ENCODE measurements around the gene DZIP1L.

Gene DZIP1L

DNA sequence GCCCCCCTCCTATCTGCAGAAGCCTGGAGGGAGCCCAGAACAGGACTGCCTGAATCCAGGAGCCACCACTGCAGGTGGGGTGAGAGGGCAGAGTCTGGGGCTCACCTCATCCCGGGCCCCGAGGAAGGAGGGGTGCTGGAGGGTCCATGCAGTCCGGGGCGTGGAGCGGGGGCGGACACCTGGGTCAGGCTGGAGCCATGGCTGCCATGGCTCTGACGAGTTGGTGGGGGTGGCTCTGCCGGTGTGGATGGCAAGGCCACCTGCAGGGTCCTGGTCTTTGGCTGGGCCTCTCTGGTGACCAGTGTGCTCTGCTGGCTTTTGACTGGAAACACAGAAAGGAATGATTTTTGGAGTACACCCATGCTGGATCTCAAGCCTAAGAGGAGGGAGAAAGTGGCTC lies 47.4 kb downstream of the DZIP1L start:
- DNase-seq (ENCODE audit: low read depth): no peak

DNA sequence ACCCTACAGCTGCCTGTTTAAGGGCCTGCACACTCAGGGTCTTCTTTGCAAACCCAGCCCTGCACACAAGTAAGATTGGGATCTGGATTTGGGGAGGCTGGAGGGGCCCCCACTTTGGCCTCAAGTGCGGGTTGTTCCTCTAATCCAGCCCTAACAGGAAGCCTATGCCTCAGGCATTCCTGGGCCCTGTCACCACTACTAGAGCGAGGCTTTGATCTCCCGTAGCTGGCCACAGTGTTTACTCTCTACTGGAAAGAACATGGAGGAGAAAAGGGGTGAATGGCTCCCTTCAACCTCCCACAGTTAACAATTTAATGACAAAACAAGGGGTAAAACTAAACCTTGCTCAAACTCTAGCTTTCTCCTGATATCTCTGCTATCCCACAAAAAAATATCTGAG lies 48.4 kb downstream of the DZIP1L start:
- no peak for DNase-seq (ENCODE audit: low read depth)

DNA sequence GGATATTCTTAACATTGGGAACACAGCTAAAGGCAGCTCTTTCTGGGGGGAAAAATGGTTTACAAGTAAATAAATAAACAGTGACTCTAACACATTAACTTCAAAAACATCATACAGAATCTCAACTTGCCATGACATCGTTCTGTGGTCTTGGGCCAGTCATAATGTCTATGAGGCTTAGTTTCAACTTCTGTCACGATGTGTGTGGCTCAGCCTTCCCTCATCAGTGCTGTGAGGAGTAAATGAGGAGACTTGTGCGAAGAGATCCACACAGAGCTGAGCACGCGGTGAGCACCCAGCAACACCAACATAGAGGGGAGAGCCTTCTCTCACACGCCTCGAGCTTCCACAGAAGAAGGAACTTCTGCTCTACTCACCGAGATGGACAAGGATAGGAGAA lies 49.0 kb downstream of the DZIP1L start:
- DNase-seq (ENCODE audit: low read depth): no peak

DNA sequence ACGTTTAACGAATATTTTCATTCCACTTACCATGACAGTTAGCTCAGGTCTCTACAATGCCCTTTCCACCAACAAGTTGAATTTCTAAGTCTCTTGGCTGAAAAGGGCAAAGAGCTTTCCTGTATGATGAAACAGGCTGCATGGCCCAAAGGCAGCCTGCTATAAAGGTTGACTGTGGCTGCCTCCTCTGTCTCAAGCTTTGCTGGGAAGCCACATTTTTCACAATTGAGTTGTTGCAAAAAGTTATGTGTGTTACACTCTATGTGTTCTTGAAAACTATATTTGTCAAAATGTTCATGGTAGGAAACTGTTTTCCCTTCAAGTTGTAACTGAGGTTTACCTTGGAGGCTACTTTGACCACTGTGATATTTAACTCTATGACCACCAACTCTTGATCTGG lies 49.5 kb downstream of the DZIP1L start:
- no peak for DNase-seq (ENCODE audit: low read depth)

DNA sequence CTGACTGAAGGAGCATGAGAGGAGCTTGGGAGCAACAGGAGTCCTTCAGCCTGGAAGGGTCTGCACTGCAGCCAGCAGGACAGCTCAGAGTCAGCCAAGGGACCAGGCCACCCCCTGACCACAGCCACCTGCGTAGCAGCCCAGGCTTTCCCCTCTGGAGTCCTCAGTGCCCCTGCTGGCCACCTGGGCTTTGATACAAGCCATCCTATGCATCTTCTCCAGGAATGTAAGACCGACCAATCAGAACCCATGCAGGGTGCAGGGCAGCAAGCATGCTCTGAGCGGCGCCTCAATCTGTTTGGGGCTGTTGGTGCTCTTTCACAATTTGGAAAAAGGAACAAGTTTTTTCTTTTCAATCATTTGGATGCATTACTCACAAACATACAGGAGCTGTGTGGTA lies 52.0 kb downstream of the DZIP1L start:
- no peak for DNase-seq (ENCODE audit: low read depth)

DNA sequence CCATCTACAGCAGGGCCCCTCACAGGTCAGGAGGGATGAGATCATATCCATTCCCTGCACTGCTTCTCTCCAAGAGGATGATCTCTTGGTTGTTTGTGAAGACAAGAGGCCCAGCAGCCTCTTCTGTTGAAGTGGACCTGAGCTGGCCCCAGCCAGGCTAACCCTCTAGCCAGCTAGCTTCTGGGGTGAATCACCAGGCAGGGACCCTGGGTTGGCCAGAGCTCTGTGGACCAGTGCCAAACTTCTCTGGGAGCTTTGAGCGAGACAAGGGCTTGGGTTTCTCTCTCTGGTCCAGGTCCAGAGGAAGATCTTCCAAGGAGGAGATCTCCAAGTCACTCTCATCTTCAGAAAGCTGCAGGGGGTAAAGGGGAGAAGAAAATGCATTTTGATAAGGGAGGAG lies 52.8 kb downstream of the DZIP1L start:
- DNase-seq (ENCODE audit: low read depth): peak; percentile 43

DNA sequence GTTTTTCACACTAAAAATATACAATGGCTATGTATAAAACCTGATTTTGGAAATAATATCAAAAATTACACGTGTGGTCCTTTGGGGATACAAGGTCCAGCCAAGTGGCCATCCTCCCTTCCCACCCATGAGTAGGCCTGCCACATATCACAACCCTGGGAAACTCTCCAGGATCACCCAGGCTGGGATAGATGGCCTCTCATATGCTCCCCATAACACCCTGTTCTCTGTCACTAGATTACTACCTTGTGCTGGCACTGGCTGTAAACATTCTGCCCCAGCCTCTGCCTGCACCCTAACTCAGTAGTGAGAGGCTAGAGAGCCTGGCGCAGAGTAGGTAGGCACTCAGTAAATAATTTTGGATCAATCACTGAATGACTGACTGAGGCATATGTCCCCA lies 53.4 kb downstream of the DZIP1L start:
- DNase-seq (ENCODE audit: low read depth): no peak

DNA sequence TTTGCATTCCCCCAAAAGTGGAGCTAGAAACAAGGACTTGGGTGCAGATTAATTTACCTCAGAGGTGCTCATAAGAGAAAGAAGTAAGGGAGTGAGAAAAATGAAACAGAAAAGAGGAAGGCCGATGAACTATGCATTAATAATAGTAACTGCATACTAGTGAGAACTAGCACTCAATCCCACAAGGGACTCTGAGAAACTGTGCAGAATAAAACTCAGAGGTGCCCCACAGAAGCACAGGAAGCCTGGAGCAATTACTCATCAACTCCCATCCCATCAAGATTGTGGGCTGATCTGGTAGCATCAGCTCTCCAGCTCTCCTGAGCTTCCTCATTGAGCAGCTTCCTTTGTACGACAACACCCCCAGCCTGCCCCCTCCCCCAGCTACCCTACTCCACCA lies 54.6 kb downstream of the DZIP1L start:
- peak; percentile 29 for DNase-seq (ENCODE audit: low read depth)

DNA sequence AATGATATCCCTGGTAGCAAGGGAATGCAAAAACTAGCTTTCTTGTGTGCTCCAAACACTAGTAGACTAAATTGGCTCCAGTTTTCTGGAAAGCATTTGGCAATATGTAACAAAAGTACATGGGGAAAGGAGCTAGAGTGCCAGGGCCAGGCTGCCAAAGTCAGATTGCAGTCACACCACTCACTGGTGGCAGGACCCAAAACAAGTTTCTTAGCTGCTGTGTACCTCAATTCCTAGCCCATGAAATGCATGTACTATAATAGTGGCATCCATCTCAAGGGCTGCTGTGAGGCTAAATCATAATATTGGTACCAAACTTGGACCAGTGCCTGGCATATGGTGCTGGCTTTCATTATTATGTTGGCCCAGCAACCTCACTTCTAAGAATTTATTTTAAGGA lies 56.1 kb downstream of the DZIP1L start:
- DNase-seq (ENCODE audit: low read depth): no peak

DNA sequence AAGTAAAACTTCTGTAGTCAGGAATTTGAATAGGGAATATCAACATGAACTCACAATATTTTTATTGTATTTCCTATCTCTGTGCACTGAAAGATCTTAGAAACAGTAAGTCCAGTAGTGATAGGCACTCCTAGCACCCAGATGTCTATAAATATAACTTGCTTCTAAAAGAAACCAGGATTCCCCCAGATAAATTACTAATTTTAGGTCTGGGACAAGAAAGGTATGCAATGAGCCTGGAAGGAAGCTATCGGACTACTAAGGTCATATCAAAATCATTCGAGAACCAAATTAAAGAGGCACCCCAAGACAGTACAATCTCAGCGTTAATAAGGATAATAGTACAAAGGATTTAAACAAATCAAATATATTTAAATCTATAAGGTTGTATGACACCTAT lies 58.0 kb downstream of the DZIP1L start:
- DNase-seq (ENCODE audit: low read depth): no peak

DNA sequence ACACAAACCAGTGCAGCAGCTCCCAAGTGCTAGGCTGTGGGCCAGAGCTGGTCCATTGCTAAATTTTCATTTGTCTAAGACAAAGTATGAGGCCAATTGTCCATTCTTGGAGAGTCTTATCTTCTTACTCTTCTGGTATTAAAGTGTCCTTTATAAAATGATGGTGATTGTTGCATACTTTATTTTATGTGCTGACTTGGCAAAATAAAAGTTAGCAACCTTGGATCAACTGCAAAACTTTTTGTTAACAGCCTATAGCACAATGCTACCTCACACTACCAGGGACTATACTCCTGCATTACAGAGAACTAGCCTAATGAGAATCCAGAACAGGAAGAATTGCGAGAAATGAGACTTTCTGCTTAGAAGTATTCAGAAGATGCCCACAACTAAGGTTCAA lies 61.4 kb downstream of the DZIP1L start:
- no peak for DNase-seq (ENCODE audit: low read depth)

DNA sequence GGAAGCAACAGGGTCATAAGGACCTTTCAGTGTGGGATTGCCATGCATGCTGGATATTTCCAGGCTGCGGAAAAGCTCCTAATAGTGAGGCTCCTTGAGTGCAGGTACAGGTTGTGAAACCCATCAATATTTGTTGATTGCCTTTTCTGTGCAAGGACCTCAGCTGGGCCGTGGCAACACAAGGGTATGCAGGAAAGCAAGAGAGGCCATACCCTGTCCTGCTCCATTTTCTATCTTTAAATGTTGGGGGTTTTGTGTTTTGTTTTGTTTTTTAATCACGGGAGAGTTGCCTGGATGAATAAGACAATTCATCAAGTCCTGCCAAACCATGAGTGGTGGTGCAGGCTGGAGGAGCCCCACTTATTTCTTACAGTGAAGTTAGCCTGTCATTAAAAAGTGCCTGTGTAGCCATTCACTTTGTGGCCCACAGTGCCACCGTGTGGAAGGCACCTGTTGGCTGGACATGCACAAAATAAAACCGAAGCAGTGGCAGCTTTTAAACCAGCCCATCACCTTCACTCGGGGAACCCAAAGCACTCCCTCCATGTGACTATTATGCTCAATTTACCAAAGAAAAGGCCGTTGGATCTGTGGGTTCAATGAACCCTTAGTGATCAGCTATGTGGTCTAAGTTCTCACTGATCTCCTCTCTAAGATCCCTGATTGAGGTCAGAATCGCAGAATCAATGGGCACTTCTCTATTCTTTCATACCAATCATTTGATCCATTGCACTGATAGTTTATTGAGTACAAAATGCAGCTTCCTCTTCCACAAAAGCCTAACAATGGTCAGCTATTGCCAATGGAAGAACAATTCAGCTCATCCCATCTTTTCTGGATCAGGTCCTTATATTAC lies 63.2 kb downstream of the DZIP1L start:
- DNase-seq (ENCODE audit: low read depth): peak; percentile 57

DNA sequence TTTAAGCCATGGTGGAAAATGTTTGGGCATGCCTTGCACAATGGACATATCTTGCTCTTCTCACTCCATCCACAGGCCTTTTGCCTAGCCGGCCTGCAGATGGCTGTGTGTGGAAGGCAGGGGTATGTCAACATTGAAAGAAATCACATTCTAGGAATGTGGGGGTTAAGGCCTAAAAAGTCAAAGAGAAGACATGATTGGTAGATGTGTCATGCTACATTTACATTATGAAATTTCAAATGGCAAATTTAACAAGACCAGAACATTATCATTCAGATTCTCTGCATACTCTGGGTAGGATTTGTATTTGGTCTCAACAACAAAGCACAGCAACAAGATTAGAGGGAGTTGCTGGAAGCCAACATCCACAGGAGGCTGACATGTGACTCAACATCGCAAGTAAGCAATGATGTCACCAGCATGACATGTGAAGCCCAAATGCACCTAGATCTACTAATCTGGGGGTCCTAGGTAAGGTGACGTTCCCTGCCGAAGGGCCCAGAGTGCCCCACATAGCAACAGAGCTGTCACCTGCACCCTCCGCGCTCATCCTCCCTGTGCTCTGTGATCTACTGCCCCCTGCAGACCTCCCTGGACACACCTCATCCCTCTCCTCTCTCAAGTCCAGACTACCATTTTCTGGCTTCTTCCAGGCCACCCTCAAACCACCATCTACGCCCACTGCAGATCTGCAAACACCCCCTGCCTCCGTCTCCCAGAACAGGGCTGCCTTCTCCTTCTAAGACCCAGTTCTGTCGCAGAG lies 66.1 kb downstream of the DZIP1L start:
- peak; percentile 60 for DNase-seq (ENCODE audit: low read depth)

DNA sequence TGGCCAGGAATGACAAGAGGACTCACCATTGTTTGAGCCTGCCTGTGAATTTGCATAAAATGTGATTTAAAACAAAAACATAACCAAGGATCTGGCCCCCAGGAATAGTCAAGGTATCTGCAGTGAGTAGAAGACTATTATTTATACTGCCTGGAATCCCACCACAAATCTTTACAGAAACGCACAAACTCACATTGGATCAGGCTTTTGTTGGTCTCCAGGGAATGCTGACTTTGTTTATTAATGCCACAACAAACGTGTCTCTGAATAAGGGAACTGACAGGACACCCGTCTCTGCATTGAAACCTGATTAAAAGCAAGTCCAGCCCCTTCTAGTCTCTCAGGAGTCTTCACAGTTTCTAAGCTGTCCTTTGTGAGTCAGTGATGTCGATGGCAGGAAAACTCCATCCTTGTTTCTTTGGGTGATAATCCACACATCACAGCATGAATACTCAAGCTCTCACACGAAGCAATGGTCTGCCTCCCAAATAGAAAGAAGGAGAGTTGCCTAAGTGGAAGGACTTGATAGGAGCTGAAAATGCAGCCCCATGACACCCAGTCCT lies 67.7 kb downstream of the DZIP1L start:
- DNase-seq (ENCODE audit: low read depth): no peak

DNA sequence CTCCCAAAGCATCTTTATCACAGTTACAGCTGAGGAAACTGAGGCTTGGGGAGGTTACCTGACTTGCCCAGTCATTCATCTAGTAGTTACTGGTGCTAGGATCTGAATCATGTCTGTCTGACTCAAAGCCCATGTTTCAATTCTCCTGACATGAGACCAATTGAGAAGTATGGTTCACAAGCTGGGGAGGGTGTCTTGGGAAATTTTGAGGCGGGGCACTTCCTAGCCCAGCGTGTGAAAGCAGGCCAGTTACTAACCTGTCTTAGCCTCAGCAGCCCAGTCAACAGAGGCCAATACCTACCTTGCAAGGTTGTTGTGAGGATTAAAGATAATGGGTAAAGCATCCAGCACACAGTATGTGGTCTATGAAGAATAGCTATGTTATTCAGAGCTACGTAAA lies 68.5 kb downstream of the DZIP1L start:
- DNase-seq (ENCODE audit: low read depth): peak; percentile 6

DNA sequence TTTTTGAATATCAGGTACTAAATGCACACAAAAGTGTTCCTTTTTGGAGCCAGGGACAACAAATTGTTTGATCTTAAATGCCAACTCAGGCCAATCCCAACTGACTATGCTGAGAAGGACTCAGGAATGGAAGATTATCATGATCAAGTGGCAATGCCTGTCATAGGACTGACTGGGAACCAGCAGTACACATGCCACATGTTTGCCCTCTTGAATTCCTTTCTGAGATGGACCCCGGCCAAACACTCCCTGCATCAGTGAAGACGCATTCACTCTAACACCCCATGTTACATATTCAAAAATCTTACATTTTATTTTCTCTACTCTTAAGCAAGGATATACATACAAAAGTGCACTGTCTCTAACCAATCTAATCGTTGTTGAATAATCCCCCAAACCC lies 69.3 kb downstream of the DZIP1L start:
- DNase-seq (ENCODE audit: low read depth): no peak

DNA sequence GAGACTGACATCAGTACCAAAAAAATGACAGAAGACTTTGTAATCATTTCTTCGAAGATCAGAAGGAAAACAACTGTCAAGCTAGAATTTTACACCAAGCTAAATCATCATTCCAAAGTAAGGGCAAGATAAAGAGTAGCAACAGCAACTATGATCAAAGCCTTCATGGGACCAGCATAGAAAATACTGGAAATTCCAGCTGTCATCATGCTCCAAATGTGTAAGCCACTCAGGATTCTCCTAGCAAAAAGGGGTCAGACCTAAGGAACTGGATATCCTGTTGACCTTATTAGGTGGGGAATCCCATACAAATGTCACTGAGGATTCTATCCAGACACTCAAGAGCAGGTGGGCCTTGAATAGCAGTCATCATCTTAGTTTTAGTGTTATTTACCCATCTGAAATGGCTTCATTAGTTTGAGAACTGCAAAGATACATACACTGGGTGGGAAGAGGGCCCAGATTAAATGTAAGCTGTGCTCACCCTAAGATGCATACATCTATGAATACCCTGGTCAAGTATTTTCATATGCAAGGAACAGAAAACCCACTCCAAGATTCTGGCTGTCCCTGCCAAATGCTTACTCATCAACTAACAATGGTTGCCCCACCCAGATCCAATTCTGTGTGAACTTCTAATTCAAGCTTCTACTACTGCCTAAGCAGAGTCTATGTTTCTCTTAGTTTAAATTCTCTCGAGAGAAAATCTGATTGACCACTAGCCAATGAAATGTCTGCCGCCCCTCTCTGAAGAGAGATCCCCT lies 72.0 kb downstream of the DZIP1L start:
- peak; percentile 84 for DNase-seq (ENCODE audit: low read depth)

DNA sequence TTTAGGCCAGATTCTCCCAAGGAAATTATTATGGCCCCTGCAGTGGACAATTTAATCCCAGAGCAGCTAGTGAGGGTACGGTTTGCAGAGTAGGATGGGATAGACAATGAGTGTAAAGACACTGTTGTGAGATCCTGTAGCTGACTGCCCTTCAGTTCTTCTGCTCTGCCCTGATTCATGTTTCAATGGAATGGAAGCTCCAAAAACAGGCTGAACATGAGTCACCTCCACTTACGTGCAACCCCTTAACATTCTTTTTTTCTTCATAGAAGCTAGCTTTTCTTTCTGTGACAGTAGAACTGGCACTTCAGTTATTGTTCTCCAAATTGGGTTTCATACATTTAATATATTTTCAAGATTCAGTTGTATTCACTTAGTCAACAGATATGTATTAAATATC lies 73.4 kb downstream of the DZIP1L start:
- DNase-seq (ENCODE audit: low read depth): peak; percentile 80

DNA sequence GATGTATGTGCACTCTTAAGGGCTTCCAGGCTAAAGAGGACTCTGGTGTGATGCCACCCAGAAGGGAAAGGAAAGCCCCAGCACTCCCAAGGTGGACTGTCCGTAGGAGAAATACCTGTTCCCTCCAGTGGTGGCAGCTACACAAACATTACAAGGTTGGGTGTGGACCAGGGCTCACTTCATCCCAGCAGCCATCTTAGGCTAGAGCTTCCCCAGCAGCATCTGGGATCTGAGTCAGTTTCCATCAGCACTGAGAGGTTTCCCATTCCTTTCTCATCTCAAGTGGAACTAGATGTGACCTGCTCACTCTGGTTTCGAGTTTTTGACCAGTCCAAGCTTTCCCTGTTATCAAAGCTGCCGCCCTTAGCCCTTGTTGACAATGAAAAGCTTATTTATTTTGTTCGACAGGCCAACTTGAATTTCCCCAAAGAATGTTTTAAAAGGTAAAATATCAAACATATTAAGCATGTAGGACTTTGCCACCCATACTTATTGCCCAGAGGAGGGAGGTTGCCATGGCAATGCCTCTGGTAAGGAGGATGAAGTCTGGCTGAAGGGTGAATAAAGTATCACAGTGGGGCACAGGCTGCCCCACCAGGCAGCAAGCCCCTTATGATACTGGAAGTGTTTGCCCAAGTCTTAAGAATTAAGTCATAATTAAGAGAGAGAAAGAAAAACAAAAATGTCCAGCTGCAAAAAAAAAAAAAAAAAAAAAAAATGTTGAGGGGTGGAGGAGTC lies 76.5 kb downstream of the DZIP1L start:
- no peak for DNase-seq (ENCODE audit: low read depth)

DNA sequence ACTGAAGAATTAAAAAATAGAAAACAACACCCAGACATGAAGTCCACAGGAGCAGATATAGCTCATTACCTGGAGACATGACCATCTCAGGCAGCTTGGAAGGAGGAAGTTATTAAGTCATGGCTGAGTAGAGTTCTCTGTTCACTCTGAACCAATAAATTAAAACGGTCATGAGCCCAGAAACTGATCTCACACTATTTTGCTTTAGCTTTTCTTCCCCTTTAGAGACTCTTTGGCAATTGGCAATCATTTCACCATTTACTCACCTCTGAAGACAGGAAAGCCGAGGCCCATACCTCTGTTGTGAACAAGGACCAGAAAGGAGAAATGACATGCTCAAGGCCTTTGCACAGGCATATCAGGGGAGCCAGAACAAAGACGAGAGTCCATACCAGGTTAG lies 78.8 kb downstream of the DZIP1L start:
- no peak for DNase-seq (ENCODE audit: low read depth)

DNA sequence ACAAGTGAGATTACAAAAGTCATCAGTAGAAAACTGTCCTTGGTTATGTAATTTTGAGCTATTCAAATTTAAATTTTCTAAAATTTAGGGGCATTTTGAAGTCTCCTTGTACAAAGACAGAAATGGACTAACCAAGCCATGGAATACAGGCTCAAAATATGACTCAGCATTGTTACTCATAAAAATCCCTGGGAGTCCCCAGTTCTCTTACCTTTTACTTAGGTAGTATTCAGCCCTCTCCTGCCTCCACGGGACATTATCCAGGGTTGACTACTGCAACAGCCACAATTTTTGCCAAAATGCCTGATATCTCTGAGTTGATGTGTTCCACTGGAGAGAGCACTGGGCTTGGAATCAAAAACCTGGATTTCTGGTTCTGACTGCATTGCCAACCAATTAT lies 80.5 kb downstream of the DZIP1L start:
- peak; percentile 6 for DNase-seq (ENCODE audit: low read depth)

DNA sequence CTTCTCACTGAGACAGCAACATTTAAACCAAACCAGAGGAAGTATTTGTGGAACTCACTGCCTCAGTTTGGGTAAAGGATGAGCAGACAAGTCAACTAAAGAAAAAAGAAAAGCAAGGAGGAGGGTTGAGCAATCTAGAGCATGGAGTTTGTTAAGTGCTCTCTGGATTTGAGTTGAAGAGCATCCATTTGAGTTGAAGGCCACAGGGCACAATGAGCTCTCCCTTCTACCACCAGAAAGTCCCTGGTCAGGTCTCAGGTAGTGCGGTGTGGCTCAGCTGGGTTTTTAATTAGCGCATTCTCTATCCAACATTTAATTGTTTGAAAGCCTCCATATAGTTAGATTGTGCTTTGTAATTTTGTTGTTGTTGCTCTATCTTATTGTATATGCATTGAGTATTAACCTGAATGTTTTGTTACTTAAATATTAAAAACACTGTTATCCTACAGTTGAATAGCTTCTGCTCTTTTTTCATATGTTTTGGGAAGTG lies 82.2 kb downstream of the DZIP1L start:
- no peak for DNase-seq (ENCODE audit: low read depth)

All from ELR (cell line).